Stimulated activated CD4-positive, alpha-beta T cell treated with anti-CD3 and anti-CD28 coated beads, Interleukin-1b, Interleukin-23, amount 100 ng/mL, for 24 hours (primary cell): Measurements from ENCODE around the gene REXO4.
"Not testable (repeated sequence)": the region's sequence is repeated elsewhere in the genome, so short reads cannot be mapped to it uniquely, and the experiment has no call there.

Source experiments
- DNase-seq, 4 experiments: peaks; one replicate each; pipeline ENCODE4 v3.0.0-alpha.2; 2020; ENCODE audit warnings: low read depth in 4 of 4, low spot score in 1 of 4

Gene REXO4

DNA sequence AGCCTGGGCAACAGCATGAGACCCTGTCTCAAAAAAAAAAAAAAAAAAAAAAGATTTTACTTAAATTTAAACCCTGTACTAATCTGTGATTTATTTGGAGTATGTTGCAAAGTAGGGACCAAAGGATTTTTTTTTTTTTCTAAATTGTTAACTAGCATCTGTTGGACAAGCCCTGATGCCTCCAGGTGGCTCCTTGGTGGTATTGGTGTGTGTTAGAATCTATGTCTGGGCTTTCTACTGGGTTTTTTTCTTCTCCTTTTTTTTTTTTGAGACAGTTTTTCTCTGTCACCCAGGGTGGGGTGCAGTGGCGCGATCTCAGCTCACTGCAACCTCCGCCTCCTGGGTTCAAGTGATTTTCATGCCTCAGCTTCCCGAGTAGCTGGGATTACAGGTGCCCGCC lies 34.1 kb upstream of the REXO4 start:
- DNase-seq, result not testable (repeated sequence)

DNA sequence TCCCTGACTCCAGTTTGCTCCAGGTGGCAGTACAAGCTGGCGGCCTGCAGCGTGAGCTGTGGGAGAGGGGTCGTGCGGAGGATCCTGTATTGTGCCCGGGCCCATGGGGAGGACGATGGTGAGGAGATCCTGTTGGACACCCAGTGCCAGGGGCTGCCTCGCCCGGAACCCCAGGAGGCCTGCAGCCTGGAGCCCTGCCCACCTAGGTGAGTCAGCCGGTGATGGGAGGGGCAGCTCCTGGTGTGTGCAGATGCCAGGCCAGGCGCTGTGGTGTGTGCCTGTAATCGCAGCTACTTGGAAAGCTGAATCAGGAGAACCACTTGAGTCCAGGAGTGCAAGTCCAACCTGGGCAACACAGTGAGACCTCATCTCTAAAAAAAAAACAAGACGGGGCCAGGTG lies 31.9 kb upstream of the REXO4 start:
- DNase-seq, result no peak

DNA sequence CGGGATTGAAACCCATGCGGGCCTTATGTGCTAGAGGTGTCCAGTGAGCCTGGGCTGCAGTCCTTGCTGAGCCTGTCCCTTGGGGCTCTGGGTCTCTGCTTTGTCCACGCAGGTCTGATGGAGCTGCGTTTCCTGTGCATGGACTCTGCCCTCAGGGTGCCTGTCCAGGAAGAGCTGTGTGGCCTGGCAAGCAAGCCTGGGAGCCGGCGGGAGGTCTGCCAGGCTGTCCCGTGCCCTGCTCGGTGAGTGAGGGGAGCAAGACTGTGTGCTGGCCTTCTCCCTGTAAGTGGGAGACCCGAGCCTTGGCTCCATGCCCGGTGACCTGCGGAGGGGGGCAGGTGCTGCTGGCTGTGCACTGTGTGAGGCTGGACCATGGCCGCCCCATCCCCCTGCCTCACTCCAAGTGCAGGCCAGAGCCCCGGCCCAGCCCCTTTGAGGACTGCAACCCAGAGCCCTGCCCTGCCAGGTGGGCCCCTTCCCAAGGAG lies 30.7 kb upstream of the REXO4 start:
- no peak for DNase-seq

DNA sequence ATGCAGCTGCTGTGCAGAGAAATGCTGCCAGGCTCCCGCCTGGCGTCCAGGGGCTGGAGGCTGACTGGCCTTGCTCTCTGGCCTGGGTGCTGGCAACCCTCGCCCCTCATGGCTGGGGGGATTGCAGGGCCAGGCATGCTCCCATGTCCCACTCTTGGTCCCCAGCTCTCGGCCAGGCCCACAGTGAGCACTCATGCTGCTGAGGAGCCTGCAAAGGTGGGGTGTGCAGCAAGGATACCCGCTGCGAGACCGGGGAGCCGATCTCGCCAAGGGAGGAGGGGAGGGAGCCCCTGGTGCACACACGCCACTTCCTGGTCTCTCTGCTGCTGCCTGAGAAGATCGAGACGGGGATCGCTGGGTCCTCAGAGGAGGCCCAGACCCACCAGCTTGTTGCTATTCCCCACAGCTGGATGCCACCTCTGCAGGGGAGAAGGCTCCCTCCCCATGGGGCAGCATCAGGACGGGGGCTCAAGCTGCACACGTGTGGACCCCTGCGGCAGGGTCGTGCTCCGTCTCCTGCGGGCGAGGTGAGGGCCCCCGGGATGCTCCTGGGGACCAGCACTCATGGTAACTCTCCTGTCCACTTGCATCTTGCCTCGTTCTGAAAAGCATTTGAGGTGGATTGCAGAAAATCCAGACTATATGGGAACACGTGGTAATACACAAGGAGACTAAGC lies 27.6 kb upstream of the REXO4 start:
- no peak for DNase-seq

DNA sequence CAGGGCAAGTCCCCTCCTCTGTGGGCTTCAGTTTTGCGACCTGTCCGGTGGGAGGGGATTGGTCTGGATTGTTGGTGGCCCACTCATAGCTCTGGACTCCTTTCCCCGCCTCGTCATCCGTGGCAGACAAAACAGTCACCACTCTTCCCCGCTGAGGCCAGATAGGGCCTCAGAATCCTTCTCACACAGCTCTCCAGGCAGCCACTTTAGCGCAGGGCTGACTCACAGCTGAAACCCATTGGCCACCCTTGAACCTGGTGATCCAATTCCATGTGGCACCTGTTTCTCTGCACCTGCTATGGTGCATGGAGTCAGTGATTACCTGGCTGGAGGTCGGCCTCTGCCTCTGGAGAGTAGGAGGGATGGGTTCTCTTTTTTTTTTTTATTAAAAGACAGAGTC lies 26.2 kb upstream of the REXO4 start:
- no peak for DNase-seq

DNA sequence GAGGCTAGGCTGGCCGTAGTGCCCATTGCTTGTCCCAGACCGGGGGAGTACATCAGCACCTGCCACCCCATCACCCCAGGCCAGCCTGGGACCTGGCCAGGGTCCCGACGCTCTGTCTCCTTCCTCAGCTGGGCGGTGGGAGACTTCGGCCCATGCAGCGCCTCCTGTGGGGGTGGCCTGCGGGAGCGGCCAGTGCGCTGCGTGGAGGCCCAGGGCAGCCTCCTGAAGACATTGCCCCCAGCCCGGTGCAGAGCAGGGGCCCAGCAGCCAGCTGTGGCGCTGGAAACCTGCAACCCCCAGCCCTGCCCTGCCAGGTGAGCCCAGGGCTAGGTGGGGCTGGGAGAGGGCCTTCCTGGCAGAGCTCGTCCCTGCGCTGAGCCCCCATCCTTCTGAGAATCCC lies 25.4 kb upstream of the REXO4 start:
- DNase-seq, result no peak

DNA sequence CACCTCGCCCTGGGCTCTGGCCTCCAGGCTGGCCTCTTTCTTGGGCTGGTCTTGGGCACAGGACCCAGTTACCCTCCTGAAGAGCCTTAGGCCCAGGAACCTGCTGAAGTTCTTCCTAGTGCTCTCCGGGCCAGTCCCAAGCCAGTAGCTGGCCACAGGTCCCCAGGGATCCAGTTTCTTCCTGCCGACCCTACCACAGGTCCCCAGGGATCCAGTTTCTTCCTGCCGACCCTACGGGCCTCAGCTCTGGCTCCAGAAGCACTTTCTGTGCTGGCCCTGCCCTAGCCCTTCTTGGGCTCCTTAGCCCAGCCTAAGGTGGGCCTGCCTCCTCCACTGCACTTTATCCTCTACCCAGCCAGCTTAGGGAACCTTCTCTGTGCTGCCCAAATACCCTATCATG lies 23.8 kb upstream of the REXO4 start:
- no peak for DNase-seq

DNA sequence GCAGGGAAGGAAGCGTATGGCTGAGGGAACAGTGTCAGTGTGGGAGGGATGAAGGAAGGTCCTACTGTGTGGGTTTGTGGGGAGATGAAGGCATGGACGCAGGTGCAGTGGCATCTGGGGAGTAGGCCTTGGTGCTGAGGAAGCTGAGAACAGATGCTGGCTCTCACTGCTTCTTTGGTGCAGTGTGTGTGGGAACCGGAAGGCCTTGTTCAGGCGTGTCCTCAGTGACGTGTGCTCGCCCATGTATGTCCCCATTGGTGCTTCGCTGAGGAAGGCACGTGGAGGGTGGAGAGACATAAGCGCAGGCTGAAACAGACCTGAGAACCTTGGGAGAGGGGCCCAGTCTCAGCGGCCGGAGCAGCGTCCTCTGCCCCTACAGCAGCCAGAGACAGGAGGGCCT lies 23.1 kb upstream of the REXO4 start:
- DNase-seq, result no peak

DNA sequence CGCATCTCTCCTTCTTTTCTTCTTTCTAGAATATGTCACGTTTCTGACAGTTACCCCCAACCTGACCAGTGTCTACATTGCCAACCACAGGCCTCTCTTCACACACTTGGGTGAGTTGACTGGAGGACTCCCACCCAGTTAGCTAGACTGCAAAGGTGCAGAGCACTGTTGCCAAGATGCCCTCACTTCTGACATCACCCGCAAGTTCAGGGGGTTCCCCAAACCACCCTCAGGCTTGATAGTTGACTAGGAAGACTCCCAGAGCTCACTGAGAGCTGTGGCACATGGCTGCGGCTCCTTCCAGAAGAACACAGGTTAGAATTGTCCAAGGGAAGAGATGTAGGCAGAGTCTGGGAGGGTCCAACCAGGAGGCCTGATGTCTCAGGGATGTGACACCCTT lies 21.5 kb upstream of the REXO4 start:
- DNase-seq, result no peak

DNA sequence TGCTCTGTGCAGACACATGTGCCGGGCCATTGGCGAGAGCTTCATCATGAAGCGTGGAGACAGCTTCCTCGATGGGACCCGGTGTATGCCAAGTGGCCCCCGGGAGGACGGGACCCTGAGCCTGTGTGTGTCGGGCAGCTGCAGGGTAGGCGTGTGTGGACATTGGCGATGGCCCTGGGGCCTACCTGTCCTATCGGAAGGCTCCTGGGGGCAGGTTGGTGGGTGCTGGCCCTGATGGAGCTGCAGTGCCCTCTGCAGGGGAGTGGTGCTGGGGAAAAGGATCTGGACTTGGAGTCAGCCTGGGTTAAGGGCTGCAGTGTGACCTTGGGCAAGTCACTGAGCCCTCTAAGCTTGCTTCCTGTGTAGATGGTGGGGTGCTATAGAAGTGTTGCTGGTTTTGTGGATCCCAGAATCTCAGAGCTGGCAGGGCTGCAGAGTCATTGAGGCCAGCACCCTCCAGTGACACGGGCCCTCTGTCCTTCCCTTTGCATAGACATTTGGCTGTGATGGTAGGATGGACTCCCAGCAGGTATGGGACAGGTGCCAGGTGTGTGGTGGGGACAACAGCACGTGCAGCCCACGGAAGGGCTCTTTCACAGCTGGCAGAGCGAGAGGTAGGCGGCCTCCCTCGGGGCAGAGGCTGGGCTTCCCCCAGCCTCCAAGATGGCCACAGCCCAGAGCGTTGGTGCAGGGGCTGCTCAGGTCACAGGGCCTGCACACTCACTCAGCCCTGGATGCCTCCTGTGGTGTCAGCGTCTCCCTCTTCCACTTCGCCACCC lies 20.1 kb upstream of the REXO4 start:
- no peak for DNase-seq

DNA sequence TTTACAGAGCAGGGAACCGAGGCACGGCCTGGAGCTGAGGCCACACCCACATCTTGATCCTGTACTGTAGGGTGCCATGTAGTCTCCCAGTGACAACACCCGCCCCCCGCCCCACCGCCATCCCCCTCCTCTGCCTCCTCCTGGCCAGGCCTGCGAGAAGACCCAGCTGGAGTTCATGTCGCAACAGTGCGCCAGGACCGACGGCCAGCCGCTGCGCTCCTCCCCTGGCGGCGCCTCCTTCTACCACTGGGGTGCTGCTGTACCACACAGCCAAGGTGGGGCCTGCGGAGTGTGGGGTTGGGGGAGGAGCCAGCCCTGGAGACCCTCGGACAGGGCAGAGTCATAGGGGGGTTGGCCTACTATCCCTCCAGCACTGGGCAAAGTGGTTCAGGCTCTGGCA lies 18.9 kb upstream of the REXO4 start:
- no peak for DNase-seq

DNA sequence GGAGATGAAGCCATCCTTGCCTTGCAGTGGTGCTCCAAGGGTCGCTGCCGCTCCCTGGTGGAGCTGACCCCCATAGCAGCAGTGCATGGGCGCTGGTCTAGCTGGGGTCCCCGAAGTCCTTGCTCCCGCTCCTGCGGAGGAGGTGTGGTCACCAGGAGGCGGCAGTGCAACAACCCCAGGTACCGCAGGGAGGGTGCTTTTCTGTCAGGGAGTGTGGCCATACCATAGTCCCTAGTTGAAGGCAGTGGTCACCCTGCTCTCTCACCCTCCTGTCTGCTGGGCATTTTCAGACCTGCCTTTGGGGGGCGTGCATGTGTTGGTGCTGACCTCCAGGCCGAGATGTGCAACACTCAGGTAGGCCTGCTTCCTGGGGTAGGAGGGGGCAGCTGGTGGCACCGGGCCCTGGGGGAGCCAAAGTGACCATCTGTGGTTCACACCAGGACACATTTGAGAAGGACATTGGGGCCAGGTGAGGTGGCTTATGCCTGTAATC lies 15.6 kb upstream of the REXO4 start:
- no peak for DNase-seq

DNA sequence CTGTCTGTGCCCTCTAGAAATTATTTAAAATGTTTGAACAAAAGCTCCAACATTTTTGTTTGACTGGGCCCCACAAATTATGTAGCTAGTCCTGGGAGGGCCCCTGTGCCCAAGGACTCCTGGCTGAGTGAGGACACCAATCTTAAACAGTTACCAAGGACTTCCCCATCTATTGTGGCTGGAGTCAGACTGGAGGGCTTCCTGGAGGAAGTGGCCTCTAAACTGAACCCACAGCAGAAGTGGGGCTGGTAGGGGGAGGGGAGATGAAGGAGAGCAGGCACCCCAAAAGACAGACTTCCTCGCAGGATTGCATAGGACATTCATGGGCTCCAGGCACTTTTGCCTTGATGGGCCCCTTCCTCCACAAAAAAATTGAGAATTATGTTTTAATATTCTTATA lies 12.4 kb upstream of the REXO4 start:
- DNase-seq, result no peak

DNA sequence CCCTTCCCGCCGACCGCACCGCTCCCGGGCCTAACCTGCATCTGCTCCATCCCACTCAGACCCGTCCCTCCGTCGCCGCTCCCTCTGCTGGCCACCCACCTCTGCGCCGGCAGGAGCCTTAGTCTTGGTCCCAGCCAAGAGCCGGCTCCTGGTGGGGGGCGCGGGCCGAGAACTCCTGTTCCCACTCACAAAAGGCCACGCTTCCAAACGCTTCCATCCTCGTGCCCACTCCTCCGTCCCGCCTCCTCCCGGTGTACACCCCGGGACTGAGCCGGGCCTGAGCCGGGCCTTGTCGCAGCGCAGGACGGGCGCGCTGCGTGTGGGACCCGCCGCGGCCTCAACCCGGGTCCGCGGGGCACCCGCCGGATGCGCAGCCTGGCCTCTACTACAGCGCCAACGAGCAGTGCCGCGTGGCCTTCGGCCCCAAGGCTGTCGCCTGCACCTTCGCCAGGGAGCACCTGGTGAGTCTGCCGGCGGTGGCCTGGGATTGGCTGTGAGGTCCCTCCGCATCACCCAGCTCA lies 11.9 kb upstream of the REXO4 start:
- no peak for DNase-seq

DNA sequence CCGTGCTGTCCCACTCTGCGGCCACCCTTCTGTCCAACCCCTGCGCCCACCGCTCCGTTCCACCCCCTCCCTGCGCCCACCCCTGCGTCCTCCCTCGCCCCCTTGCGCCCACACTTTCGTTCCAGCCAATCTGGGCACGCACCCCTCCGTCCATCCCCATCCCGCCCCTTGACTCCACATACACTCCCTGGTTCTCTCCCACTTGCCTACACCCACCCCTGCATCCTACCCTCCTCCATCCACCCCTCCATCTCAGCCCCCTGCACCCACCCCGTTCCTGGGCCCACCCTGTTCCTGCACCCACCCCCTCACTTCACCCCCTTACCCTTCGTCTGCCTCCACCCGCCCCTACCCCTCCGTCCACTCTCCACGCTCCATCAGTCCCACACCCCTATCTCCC lies 11.4 kb upstream of the REXO4 start:
- no peak for DNase-seq

DNA sequence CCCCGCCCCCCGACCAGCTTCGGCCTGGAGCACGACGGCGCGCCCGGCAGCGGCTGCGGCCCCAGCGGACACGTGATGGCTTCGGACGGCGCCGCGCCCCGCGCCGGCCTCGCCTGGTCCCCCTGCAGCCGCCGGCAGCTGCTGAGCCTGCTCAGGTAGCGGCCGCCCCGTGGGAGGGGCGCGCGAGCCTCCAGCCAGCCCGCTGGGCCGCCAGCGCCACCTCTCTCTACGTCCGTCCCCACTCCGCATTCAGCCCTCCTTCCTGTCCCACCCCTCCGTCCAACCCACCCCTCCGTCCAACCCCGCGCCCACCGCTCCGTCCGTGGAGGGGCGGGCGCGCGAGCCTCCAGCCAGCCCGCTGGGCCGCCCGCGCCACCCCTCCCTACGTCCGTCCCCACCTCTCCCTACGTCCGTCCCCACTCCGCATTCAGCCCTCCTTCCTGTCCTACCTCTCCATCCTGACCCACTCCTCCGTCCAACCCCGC lies 10.8 kb upstream of the REXO4 start:
- DNase-seq, result no peak

DNA sequence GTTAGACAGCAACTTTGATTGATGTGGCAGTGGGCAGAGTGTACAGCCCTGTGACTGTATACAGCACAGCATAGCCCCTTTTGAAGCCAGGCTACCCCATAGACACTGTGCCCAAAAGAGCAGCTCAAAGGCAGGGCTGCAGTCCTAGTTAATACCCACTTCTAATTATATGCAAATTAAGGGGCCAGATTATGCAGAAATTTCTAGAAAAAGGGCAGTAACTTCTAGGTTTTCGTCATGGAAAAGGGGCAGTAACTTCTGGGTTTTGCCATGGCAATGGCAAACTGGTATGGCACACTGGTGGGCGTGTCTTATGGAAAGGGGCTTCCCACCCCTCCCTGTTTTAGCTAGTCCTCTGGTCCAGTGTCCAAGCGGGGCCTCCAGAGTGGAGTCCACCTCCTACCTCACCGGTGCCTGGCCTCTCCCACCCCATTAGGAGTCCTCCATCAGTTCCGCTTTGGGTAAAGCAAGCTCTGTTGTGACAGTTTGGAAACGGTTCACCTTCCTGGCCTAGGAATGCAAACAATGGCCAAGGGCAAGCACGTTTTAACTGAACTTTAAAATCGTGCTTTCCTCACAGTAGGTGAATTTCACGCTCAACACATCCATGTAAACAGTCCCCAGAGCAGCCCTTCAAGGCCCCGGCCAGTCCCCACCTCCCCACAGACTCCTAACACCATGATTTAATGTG lies 10.0 kb upstream of the REXO4 start:
- DNase-seq, result no peak

DNA sequence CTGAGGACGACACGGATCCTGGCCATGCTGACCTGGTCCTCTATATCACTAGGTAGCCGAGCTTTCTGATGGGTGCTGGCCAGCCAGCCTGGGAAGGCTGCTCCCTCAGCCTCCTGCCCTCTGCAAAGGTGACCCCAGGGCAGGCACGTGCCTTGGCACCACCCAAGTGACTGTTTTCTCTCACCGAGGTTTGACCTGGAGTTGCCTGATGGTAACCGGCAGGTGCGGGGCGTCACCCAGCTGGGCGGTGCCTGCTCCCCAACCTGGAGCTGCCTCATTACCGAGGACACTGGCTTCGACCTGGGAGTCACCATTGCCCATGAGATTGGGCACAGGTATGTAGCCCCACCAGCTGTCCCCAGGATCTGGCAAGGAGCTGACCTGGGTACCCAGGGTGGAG lies 8.2 kb upstream of the REXO4 start:
- no peak for DNase-seq

DNA sequence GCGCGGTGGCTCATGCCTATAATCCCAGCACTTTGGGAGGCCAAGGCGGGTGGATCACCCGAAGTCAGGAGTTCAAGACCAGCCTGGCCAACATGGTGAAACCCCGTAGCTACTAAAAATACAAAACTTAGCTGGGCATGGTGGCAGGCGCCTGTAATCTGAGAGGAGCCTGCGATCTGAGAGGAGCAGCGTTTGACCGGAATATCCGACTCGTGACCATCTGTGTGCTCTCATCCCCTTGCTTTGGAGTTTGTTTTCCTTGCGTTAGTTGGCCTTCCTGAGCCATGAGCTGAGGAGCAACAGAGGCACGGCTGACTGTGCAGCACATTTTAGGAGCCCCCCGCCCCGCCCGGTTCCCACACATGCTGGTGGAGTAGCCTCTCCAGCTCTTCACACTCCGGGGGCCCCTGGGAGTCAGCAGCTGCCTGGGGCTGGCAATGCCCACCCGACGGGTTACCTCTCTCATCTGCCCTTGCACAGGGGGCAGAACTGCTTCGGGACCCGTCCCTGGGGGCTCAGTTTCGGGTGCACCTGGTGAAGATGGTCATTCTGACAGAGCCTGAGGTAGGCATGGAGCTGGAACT lies 7.3 kb upstream of the REXO4 start:
- no peak for DNase-seq

DNA sequence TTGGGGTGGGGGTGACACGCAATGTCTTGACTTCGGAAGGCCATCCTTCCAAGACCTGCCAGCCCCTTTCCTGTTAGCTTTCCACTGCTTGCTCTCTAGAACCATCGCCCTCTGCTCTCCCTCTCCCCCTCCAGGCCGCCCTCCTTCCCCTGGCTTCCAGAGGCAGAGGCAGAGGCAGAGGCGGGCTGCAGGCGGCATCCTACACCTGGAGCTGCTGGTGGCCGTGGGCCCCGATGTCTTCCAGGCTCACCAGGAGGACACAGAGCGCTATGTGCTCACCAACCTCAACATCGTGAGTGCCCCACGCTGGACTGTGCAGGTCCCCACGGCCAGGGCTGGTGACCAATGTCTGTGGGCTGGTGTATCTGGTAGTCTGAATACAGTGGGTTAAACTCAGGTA lies 6.4 kb upstream of the REXO4 start:
- no peak for DNase-seq

DNA sequence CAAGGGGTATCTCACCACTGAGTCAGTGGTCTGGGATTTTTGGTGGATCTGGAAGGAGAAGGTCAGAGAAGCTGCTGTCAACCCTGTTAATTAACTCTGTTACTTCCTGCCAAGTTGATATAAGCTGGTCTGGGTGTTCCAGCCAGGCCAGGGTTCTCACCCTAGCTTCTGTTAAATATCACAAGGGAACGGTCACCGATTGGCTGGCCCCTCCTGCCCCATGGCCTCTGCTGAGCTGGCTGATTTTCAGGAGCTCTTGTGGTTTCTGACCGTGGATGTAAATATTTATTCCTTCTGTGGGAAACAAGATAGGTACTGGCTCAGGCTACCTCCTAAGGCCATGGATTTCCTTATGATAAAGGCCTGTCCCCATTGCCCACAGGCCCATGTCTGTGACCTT lies 5.4 kb upstream of the REXO4 start:
- no peak for DNase-seq
